GM12873 (cell line): Measurements from ENCODE around the gene NFATC2.

ENCODE experiments used
- CTCF ChIP-seq: IDR thresholded peaks from 2 replicates; pipeline ENCODE4 v1.5.1; 2012; ENCODE audit warnings: low read depth, mild to moderate bottlenecking, moderate library complexity, low read length, control low read depth; ENCODE audit not compliant: insufficient read depth; ENCODE audit errors: missing control alignments

NFATC2 gene

DNA sequence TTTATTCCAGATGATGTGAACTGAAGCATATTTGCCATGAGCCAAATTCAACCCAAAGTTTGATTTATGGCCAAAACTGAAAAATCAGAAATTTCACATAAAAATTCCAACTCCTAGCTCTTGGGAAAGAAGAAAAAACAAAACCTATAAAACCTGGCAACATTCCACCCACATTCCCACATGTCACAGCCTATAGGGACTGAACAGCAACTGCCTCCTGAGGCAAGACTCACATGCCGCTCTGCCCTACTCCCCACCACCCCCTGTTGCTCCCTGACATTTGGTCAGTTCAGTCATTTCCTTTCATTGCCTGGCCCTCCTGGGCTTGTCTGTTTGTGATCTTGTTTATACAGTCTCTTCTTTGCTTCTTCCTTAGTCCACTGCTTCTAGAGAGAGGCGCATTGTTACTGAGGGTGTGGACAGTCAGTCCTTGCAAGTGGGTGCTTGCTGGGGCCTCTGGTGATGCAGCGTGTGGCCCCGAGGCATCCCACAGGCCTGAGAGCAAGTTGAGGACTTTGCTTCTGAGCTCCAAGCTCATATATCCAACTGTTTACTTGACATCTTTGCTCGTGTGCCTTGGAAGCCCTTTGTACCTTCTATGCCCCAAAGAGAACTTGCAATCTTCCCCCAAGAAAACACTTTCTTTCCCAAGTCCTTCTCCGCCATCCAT lies 31.4 kb downstream of the NFATC2 start:
- no peak for TF ChIP-seq CTCF

DNA sequence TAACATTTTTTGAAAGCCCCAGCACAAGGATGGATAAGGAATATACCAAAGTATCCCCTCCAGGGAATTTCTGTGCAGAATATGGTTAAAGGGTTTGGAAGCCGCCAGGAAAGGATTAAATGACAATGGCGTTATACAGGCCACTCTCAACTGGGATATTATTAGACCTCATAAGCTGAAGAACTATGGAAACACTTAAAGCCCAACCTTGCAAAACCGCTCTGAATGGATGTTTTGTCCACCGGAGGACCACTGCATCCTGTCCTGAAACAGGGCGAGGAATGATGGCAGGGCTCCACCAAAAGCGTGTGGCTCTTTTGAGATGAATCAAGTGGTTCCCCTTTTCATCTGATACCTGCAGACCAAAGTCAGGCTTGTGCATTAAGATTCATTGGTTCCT lies 32.4 kb downstream of the NFATC2 start:
- no peak for TF ChIP-seq CTCF

GRCh38 chr20:51509208-51509607 lies 33.3 kb downstream of the NFATC2 start:
- no peak for TF ChIP-seq CTCF

GRCh38 chr20:51508780-51509179 lies 33.7 kb downstream of the NFATC2 start:
- TF ChIP-seq CTCF = no peak

- TF ChIP-seq CTCF = no peak
Measured at GRCh38 chr20:51508158-51508557, 34.4 kb downstream of the NFATC2 start.

- no peak for TF ChIP-seq CTCF
Measured at GRCh38 chr20:51507216-51508036, 35.1 kb downstream of the NFATC2 start.

DNA sequence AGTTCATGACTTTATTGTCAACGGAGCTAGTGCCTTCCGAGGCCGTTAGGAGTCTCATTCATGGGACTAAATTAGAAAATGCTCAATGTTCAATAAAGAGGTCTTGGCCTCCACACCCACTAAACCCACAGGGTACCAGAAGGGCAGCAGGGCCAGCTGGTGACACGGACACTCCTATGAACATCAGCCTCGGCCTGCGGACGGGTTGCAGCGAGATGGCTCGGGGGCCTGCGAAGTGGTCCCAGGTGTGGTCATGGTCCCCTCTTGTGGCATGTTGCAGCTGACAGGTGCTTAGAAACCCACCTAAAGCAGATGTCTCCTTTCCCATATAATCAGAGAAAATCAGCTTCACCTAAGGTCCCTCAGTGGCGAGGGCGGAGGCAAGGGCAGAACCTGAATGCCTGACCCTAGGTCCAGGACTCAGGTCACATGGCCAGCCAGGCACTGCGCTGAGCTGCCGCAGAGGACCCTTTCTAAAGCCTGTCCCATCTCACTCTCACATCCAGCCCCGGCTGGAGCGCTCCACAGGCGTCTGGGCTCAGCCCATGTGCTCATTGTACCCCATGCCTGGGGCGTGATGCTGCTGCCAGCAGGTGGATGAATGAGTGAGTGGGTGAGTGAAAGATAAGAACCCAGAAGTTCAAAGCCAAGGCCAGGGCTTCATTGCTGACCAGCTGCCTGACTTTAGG lies 35.8 kb downstream of the NFATC2 start:
- TF ChIP-seq CTCF = no peak
